ENCODE measurements around the gene CALD1. TPM values are rescaled to one million over a fixed set of nuclear protein-coding genes. Genes with fewer than 3 reads are reported as not detected.

Gene CALD1
- total RNA-seq, 1 donor from 2014 or later = 61.8 TPM

- peaks cover 3% of the 10 kb centered on the region for H3K27me3 Mint-ChIP-seq (ENCODE audit: unreplicated experiment)
- TF ChIP-seq, protein P1, sequence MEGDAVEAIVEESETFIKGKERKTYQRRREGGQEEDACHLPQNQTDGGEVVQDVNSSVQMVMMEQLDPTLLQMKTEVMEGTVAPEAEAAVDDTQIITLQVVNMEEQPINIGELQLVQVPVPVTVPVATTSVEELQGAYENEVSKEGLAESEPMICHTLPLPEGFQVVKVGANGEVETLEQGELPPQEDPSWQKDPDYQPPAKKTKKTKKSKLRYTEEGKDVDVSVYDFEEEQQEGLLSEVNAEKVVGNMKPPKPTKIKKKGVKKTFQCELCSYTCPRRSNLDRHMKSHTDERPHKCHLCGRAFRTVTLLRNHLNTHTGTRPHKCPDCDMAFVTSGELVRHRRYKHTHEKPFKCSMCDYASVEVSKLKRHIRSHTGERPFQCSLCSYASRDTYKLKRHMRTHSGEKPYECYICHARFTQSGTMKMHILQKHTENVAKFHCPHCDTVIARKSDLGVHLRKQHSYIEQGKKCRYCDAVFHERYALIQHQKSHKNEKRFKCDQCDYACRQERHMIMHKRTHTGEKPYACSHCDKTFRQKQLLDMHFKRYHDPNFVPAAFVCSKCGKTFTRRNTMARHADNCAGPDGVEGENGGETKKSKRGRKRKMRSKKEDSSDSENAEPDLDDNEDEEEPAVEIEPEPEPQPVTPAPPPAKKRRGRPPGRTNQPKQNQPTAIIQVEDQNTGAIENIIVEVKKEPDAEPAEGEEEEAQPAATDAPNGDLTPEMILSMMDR (IDR thresholded peaks at IDR 0.05; ENCODE audit: partially characterized antibody, unreplicated experiment) = no peak
- H3K4me1 Mint-ChIP-seq (ENCODE audit: low read depth, unreplicated experiment) = peaks cover 20% of the 10 kb centered on the region
- peak overlapping the region; percentile 69 for H3K27ac Mint-ChIP-seq (ENCODE audit: unreplicated experiment)
- DNase-seq = no peak
- peaks cover 12% of the 10 kb centered on the region for H3K36me3 Mint-ChIP-seq (ENCODE audit: unreplicated experiment)
- peak overlapping the region; percentile 39 for H3K4me3 Mint-ChIP-seq (ENCODE audit: unreplicated experiment)
- peaks cover 4% of the 10 kb centered on the region for H3K9me3 Mint-ChIP-seq (ENCODE audit: unreplicated experiment)
Measured at GRCh38 chr7:134900166-134900982, 120.9 kb downstream of the CALD1 start.

DNA sequence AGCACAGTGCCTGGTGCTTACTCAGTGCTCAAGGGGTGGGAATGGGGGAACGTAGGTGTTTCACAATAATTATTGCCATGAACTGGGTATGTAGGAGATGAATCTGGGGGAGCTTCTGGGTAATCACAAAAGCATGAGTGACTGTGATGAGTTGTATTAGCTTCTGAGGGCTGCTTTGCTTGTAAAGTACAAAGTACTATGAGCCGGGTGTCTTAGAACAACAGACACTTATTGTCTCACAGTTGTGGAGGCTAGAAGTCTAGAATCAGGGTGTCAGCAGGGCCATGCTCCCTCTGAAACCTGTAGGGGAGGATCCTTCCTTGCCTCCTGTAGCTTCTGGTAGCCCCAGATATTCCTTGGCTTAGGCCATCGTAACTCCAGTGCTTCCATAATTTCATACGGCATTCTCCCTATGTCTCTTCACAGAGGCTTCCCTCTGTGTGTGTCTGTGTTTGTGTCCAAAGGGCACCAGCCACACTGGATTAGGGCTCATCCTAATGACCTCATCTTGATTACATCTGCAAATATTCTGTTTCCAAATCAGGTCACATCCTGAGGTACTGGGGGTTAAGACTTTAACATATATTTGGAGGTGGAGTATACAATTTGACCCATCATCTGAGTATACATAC is 122.1 kb downstream of the CALD1 start:
- Mint-ChIP-seq H3K4me3 (ENCODE audit: unreplicated experiment) (no peak overlapping the region), H3K27me3 (ENCODE audit: unreplicated experiment) (no peaks in the 10 kb centered on the region), H3K36me3 (ENCODE audit: unreplicated experiment) (peaks cover 3% of the 10 kb centered on the region), H3K9me3 (ENCODE audit: unreplicated experiment) (peaks cover 3% of the 10 kb centered on the region), H3K4me1 (ENCODE audit: low read depth, unreplicated experiment) (peaks cover 20% of the 10 kb centered on the region), H3K27ac (ENCODE audit: unreplicated experiment) (no peak overlapping the region)
- no peak for DNase-seq
- TF ChIP-seq, protein P1 (IDR thresholded peaks at IDR 0.05; ENCODE audit: partially characterized antibody, unreplicated experiment) = no peak

DNA sequence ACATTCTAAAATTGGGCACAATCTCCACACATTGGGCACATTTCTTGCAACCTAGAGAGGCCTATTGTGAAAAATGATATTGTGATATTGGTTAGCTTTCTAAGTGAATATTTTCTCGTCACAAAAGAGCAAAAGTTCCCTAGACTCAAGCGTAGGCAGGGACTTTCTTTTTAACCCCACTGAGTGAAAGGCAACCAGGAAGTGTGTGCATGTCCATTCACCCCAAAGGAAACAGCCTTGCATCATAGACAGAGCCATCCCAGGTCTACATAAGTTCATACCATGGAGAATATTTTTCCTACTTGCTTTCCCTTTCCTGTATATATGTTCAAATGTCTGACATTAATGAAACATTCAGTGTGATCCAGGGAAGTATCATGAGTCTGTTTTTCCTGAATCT is 122.6 kb downstream of the CALD1 start:
- Mint-ChIP-seq H3K27me3 (ENCODE audit: unreplicated experiment) (no peaks in the 10 kb centered on the region), H3K4me1 (ENCODE audit: low read depth, unreplicated experiment) (peaks cover 22% of the 10 kb centered on the region), H3K9me3 (ENCODE audit: unreplicated experiment) (peaks cover 2% of the 10 kb centered on the region), H3K36me3 (ENCODE audit: unreplicated experiment) (no peaks in the 10 kb centered on the region), H3K4me3 (ENCODE audit: unreplicated experiment) (no peak overlapping the region), H3K27ac (ENCODE audit: unreplicated experiment) (no peak overlapping the region)
- TF ChIP-seq, protein P1 (IDR thresholded peaks at IDR 0.05; ENCODE audit: partially characterized antibody, unreplicated experiment) = no peak
- DNase-seq = no peak

DNA sequence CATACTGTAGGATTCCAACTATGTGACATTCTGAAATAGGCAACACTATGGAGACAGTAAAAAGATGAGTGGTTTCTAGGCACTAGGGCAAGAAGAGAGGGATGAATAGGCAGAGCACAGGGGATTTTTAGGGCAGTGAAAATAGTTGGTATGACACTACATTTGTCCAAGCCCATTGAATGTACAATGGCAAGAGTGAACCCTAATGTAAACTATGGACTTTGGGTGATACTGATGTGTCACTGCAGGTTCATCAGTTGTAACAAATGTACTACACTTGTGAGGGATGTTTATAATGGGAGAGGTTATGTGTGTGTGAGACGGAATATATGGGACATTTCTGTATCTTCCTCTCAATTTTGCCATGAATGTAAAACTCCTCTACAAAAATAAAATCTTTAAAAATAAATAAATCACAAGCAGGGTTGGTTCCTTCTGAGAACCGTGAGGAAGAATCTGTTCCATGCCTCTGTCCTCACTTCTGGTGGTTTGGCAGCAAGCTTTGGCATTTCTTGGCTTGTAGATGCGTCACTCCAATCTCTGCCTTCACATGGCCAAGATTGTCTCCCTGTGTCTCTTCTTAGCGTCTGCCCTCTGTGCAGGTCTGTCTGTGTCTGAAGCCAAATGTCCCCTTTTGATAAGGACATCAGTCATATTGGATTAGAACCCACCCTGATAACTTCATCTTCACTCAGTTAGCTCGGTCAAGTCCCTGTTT is 123.8 kb downstream of the CALD1 start:
- Mint-ChIP-seq H3K9me3 (ENCODE audit: unreplicated experiment) (peaks cover 2% of the 10 kb centered on the region), H3K27ac (ENCODE audit: unreplicated experiment) (no peak overlapping the region), H3K36me3 (ENCODE audit: unreplicated experiment) (no peaks in the 10 kb centered on the region), H3K4me1 (ENCODE audit: low read depth, unreplicated experiment) (peaks cover 23% of the 10 kb centered on the region), H3K27me3 (ENCODE audit: unreplicated experiment) (no peaks in the 10 kb centered on the region), H3K4me3 (ENCODE audit: unreplicated experiment) (no peak overlapping the region)
- TF ChIP-seq, protein P1 (IDR thresholded peaks at IDR 0.05; ENCODE audit: partially characterized antibody, unreplicated experiment) = no peak
- DNase-seq = no peak

Data from glutamatergic neuron (in vitro differentiated cells).